RKO (cell line): ENCODE data around the gene CNPY3.

Source experiments
- DNase-seq: peaks from one replicate; pipeline ENCODE4 v3.0.0-alpha.2; 2016; ENCODE audit warnings: low spot score

The CNPY3 gene

DNA sequence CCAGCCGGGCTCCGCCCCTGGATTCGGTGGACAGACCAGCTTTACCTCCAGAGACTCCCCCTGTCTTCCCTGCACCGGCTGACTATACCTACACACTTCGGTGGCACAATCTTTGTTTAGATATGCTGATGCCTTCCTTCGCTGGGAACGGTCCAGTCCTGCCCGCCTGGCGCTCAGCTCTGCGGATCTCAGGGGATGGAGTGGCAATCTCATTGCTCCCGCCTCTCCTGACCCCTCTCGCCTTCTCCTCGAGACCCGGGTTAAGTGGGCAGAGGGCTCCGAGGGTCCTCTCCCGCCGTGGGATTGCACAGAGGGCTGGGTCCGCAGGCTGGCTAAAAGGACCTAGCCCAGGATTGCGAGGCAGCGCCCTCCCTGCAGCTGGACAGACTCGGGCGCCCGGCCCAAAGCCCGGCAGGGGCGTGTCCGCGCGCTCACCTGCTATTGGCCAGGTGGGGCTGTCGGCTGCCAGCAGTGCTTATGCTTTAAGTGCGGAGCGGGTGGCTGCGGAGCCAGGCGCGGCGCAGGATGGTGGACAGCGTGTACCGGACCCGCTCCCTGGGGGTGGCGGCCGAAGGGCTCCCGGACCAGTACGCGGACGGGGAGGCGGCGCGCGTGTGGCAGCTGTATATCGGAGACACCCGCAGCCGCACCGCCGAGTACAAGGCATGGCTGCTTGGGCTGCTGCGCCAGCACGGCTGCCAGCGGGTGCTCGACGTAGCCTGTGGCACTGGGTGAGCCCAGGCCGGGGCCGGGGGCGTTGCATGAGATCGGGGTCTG lies 31.2 kb downstream of the CNPY3 start, which contains the start of gene GNMT:
GNMT (plus strand) TSS at position 512 of the 777 bp plus-strand sequence; CDS start at position 526, 14 bp downstream.
- DNase-seq: no peak

- DNase-seq: no peak
Observed at GRCh38 chr6:42961020-42961470, 31.8 kb downstream of the CNPY3 start.

GRCh38 chr6:42962096-42962495 lies 32.8 kb downstream of the CNPY3 start:
- DNase-seq: no peak

DNA sequence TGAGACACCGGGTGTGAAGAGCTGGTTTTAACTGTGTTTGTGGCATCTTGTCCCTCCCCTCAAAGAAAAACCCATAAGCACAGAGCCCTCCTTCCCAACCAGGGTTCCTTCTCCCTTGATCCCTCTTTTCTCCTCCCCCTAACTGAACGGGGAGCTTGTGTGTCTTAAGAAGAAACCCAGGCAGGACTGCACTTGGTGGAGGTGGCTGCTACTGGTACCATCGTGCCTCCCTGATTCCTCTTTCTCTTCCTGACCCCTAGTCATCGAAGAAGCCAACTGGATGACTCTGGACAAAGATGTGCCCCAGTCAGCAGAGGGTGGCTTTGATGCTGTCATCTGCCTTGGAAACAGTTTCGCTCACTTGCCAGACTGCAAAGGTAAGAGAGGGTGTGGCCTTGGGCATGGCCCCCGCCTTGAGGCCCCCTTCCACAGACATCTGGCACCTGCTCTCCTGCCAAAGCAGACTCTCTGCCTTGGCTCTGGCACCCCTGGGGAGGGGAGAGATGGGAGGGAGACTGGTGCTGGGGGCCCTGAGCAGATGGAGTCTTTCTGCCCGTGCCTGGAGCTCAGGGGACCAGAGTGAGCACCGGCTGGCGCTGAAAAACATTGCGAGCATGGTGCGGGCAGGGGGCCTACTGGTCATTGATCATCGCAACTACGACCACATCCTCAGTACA lies 33.4 kb downstream of the CNPY3 start:
- no peak for DNase-seq

DNA sequence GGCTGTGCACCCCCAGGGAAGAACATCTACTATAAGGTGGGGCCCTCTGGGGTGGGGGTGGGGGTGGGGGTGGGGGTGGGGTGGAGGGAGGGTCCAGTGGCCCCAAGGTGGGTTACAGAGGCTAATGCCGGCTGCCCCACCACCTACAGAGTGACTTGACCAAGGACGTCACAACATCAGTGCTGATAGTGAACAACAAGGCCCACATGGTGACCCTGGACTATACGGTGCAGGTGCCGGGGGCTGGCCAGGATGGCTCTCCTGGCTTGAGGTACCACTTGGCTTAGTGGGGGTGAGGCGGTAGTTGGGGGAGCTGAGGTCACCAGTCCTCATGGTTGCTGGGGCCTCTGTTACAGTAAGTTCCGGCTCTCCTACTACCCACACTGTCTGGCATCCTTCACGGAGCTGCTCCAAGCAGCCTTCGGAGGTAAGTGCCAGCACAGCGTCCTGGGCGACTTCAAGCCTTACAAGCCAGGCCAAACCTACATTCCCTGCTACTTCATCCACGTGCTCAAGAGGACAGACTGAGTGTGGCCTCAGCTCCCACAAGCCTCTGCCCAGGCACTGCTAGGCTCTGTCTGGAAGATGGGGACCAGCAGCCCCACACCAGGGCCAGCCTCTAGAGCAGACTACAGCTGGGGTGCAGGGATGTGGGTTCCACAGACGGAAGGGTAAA lies 34.0 kb downstream of the CNPY3 start:
- no peak for DNase-seq

DNA sequence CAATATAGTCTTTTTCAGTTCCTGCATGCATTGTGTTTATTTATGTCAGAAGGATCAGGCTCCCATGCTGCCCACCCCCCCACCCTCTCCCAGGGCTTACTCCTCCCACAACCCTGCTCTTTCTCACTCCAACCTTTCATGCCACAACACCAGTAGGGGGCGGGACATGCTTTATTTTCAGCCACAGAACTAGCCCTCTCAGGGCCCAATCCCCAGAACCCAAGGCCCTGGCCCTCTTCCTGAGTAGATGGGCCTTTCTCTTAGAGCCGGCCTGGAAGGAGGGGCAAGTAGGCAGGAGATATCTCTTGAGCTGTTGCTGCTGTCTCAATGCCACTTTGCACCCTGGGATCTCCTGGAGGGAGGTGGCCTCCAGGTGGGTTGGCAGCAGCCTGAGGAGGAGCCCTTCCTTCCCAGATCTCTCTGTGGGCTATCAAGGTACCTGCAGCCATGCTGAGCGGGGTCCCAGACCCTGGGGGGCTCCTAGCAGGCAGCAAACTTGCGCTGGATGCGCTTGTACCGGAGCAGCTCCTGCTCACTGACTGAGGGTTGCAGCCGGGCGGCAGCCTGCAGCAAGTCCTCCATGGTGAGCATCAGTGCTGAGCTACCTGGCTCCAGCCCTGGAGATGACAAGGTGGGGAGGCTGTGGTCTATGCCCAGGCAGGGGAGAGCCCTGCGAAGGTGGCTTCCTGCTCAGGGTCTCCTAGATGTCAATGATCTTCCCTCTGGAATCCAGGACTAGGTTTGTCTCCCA lies 34.8 kb downstream of the CNPY3 start:
- no peak for DNase-seq

DNA sequence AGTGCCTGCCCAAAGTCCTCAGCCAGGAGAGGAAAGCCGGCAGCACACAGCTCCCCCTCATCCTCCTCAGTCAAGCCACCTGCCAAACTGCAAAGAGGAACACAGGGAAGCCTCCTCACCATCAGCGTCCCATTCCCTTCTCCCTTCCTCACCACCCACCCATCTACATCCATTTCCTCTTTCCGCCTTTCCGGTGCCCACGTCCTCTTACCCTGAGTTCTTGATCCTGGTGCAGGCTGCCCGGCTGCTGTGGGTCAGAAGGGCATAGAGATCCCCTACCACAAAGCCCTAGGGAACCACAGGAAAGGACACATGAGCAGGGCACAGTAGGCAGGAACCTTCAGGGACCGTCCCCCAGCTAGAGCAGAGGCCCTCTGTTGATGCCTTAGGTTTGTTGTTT lies 37.3 kb downstream of the CNPY3 start:
- DNase-seq: no peak

- DNase-seq: no peak
Observed at GRCh38 chr6:42967228-42967627, 37.9 kb downstream of the CNPY3 start.

GRCh38 chr6:42968126-42968701 lies 38.9 kb downstream of the CNPY3 start:
- DNase-seq: no peak

DNA sequence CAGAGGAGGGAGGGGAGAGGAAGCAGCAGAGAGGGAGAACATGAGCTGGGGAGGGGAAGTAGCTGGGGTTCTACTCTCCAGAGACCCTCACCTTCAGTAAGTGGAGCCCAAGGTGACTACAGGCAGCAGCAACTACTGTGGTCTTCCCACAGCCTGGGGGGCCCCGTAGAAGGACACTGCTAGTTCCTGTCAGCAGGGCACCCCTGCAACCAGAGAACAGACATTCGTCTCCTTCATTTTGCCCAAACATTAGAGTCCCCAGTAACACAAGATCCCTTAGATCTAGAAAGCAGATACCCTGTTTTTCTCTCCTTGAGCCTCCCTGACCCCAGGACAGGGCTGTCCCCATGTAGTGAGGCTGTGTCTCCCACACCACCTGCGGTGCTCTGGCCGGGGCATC lies 39.5 kb downstream of the CNPY3 start:
- no peak for DNase-seq

GRCh38 chr6:42969431-42969830 lies 40.2 kb downstream of the CNPY3 start:
- no peak for DNase-seq

- DNase-seq: no peak
Observed at GRCh38 chr6:42969934-42970333, 40.7 kb downstream of the CNPY3 start.

DNA sequence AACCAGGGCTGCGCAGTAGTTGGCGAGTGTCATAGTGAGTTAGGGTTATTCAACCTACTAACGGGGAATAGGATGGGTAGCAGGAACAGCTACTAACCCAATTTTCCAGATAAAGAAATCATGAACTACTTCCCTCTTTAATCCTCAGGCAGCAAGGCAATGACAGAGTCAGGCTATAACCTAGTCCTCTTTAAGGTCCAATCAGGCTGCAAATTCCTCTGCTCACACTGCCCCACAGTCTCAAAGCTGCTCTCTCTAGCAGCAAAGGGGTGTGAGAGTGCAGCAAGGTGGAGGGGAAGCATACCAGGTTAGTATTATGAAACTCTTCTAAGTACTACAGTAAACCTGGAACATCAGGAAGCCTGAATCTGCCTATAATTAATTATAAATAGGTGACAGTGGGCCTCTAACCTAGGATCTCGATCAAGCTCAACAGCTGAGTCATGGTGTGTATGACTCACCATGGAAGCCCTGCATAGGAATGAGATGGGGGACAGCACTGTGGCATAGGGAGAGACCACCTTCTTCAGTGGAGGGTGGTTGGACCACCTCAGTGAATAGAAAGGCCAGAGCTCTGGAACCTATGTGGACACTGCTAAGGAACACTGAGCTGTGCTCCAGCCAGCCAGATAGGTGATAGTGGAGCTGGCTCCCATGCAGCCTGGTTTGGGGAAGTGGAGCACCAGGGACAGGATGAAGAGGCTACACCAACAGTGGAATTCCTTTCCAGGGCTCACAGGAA lies 41.8 kb downstream of the CNPY3 start:
- no peak for DNase-seq

GRCh38 chr6:42971746-42972327 lies 42.6 kb downstream of the CNPY3 start:
- no peak for DNase-seq

DNA sequence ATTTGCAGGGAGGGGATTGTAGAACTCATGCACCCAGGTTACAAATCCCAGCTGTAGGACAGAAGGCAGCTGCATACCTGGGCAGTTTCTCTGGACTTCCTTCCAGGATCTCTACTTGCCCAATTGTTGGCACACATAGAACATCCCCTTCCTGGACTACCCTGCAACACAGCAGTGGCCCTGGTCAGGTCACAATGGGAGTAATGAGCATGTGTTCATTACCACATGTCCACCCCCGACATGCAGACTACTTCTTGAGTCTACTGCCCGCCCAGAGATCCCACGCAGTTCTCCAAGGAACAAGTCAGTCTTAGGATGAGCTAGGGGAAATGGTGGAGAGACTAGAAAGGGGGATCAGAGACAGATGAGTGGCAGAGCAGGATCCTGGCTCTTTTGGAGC lies 44.6 kb downstream of the CNPY3 start:
- DNase-seq: no peak

GRCh38 chr6:42974919-42975505 lies 45.7 kb downstream of the CNPY3 start:
- no peak for DNase-seq

GRCh38 chr6:42978487-42978838 lies 49.2 kb downstream of the CNPY3 start:
- DNase-seq: no peak

DNA sequence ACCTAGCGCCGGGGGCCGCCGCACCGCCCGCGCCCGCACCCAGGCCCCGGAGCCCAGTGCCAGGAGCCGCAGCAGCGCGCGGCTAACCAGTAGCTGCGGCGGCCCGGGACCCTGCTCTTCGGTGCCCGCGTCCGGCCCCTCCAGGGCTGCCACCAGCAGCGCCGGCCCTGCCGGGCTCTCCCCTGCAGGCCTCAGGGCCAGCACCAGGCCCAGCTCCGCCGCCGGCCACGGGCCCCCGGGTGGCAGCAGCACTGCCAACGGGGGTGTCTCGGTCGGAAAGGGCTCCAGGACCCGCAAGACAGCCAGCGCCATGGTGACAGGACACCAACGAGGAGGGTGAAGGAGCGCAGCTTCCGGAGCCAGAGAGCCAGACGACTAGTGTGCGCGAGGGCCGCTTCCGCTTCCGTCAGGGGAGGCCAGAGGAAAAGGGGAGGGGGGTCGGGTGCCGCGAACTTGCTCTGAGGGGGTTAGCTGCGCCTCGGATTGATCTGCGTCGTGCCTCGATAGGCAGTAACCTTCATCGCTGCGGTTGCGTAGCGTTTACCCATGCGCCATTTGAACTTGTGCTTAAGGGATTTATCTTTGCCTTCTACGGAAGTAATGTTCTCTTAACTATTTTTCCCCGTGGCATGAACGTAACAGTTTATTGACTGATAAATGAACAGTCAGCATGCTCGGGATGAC lies 49.7 kb downstream of the CNPY3 start, which contains the start of gene PEX6:
PEX6 (minus strand) TSS at position 343 of the 684 bp plus-strand sequence; CDS start at position 312, 31 bp downstream.
- DNase-seq: peak; percentile 95

DNA sequence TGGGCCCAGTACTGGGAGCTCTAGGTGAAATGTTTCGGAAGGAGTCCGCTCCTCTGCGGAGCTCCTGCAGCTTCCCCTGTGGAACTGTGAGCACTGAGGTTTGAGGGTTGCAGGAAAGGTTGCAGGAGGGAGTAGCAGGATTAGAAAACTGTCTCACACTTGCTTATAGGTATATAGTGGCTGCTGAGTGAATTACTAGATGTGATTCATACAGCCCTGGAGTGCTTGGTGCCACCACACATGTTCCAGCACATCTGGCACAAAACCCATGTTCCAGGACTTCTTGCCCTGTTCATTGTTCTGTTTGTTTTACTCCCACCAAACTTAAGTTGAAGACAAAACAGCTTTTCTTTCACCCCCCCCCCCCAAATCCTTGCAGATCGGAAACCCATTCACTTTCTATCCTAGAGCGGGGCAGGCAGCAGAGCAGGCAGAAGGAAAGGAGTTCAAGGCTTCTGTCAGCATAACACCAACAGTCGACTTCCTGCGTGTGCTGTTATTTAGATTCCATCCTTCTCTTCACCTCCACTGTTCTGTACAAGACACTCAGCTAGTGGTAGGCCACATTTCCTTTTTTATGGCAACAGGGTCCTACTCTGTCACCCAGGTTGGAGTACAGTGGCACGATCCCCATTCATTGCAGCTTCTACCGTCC lies 50.4 kb downstream of the CNPY3 start:
- peak; percentile 80 for DNase-seq
